Ascending aorta (tissue), 2 donors: ENCODE data around the gene GARIN5B. TPM values are rescaled to one million over a fixed set of nuclear protein-coding genes. Genes with fewer than 3 reads are reported as not detected.

Experiments
- DNase-seq, 2 donors: peaks; one replicate each; pipeline ENCODE4 v3.0.0-alpha.2; 2019; ENCODE audit warnings: low spot score in 2 of 2
- H3K27ac ChIP-seq, 2 donors: fragments of 200-600 bp; sonication (generic); one replicate each; pipeline ENCODE4 v1.5.1; 2016 to 2017; ENCODE audit warnings: mild to moderate bottlenecking in 1 of 2
- H3K27me3 ChIP-seq: fragments of 200-600 bp; sonication (generic); one replicate; pipeline ENCODE4 v1.5.1; 2017
- H3K36me3 ChIP-seq, 2 donors: fragments of 200-600 bp; sonication (generic); one replicate each; pipeline ENCODE4 v1.5.1; 2016
- H3K4me1 ChIP-seq, 2 donors: fragments of 200-600 bp; sonication (generic); one replicate each; pipeline ENCODE4 v1.5.1; 2016 to 2017; ENCODE audit warnings: mild to moderate bottlenecking in 1 of 2
- H3K4me3 ChIP-seq, 2 donors: fragments of 200-600 bp; sonication (generic); one replicate each; pipeline ENCODE4 v1.5.1; 2016 to 2017; ENCODE audit warnings: mild to moderate bottlenecking in 1 of 2
- H3K9me3 ChIP-seq, 2 donors: fragments of 200-600 bp; sonication (generic); one replicate each; pipeline ENCODE4 v1.5.1; 2016
- intact Hi-C: fragments of 100-400 bp; cut with DNase I; formaldehyde crosslinking; loops from one replicate; pipeline ENCODE4 v1.15.1; 2023
- total RNA-seq: library from RNA; depleted of rRNA; stranded (reverse); fragments of >200 nt; gene quantifications from one replicate; pipeline ENCODE4 v1.1.0, GENCODE V29; 2016
- TF ChIP-seq, protein P1 (sequence below), 3 experiments: fragments of 200-600 bp in 2 of 3; fragments of 450-650 bp in 1 of 3; sonication (generic) in 2 of 3; IDR thresholded peaks; one replicate each; pipeline ENCODE4 v1.5.1; 2016 to 2019; ENCODE audit warnings: antibody characterized with exemption in 3 of 3, mild to moderate bottlenecking in 1 of 3, moderate library complexity in 1 of 3

Gene GARIN5B
- total RNA-seq, 1 donor from 2014 or later, result not detected

DNA sequence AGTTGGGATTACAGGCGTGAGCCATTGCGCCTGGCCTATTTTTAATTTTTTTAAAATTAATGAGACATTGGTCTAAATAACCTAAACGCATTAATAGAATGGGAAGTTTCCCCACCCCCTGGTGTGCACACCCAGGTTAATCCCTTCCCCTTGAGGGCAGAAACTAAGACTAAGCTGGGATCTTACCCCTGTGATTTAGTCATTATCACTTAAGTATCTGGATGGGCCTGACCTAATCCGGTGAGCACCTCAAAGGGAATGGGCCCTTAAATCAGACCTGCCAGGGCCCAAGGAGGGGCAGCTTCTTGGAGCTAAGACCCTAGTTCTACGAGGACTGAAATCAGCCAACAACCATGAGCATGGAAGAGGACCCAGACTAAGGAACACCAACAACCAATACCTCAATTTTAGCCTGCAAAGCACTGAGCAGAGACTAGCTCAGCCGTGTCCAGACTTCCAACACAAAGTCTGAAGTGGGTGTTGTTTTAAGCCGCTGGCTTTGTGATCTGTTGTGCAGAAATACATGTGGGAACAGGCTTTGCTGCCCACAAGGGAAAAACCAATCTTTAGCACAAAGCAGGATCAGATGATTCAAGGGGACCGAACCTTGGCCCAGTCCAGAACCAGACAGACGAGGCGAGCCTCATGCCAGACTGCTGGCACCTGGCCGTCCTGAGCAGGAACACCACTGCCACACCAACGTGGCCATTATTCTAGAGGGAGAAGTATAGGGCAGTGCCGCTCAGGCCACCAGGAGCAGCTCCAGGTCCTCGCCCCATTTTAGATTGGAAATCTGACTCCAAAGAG lies 37.4 kb upstream of the GARIN5B start:
- Histone ChIP-seq H3K27me3 (no peaks in the 10 kb centered on the region), H3K9me3 (no peaks in the 10 kb centered on the region), H3K36me3 (peaks cover 19 to 42% of the 10 kb centered on the region in 2 donors), H3K4me3 (no peak overlapping the region), H3K4me1 (no peaks in the 10 kb centered on the region), H3K27ac (no peak overlapping the region)
- intact Hi-C loops, result loop anchor here (10.0 kb wide), 1 partner anchor 914 kb away; the partner anchor contains the start of gene ZSCAN5A
- DNase-seq, result no peak
- TF ChIP-seq, protein P1, sequence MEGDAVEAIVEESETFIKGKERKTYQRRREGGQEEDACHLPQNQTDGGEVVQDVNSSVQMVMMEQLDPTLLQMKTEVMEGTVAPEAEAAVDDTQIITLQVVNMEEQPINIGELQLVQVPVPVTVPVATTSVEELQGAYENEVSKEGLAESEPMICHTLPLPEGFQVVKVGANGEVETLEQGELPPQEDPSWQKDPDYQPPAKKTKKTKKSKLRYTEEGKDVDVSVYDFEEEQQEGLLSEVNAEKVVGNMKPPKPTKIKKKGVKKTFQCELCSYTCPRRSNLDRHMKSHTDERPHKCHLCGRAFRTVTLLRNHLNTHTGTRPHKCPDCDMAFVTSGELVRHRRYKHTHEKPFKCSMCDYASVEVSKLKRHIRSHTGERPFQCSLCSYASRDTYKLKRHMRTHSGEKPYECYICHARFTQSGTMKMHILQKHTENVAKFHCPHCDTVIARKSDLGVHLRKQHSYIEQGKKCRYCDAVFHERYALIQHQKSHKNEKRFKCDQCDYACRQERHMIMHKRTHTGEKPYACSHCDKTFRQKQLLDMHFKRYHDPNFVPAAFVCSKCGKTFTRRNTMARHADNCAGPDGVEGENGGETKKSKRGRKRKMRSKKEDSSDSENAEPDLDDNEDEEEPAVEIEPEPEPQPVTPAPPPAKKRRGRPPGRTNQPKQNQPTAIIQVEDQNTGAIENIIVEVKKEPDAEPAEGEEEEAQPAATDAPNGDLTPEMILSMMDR (IDR thresholded peaks at IDR 0.05), result no peak

DNA sequence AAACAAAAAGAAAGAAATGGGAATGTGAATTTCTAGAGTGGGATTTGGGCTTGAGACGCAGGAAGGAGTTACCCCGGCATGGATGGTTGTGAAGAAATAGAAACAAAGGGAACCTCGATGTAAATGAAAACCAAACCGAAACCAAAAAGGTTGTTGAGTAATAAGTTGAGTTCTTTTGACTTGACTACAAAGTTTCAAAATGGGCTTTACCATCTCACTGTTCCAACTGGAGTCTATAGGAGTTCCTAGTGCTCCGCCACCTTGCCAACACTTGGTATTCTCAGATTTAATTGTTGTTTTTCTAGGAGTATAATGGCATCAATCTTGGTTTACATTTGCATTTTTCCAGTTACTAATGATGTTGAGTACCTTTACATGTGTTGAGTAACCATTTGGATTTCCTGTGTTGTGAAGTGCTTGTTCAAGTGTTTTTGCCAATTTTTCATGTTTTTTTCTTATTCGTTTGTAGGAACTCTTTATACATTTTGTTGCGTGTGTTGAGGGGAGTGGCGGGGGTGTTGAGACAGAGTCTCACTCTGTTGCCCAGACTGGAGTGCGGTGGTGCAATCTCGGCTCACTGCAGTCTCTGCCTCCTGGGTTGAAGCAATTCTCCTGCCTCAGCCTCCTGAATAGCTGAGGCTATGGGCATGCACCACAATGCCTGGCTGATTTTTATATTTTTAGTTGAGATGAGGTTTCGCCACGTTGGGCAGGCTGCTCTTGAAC lies 35.3 kb upstream of the GARIN5B start:
- DNase-seq, result no peak
- H3K4me1 ChIP-seq, result no peaks in the 10 kb centered on the region
- TF ChIP-seq, protein P1 (IDR thresholded peaks at IDR 0.05), result no peak
- H3K27ac ChIP-seq, result no peak overlapping the region
- no peaks in the 10 kb centered on the region for H3K27me3 ChIP-seq
- H3K9me3 ChIP-seq, result no peaks in the 10 kb centered on the region
- H3K4me3 ChIP-seq, result no peak overlapping the region
- peaks cover 16 to 29% of the 10 kb centered on the region in 2 donors for H3K36me3 ChIP-seq
- intact Hi-C loops, result no loop called here

DNA sequence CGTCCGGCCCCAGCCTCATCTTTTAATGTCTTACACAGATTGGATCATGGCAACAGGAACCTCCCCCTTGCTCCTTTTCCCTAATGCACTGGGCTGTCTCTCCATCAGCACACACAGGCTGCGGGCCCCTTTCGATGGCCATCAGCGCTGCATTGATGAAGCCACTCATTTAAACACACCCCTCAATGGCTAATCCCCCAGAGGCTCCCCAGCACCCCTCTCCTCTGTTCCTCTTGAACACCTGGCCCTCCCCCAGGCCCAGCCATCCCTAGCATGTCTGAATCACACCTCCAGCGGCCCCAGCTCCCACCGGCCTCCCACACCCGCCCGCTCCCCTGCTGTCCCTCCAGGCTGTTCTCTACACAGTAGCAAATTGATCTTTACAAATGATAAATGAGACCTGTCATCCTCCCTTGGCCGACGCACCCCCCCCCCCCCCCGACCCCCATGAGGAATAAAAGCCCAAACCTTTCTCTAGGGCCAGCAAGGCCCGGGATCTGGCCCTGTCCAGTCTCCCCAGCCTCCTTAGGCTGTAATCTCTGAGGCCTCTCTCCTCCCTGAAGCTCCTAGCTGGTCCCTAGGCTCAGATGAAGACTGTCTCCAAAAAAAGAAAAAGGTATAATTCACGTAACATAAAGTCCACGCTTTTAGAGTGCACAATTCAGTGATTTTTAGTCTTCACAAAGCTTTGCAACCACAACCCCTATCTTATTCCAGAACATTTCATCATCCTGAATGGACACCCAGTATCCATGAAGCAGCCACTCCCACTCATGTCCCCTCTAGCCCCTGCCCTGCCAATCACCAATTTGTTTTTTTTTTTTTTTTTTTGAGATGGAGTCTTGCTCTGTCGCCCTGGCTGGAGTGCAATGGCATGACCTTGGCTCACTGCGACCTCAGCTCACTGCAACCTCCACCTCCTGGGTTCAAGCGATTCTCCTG lies 30.0 kb upstream of the GARIN5B start:
- peaks cover 21 to 35% of the 10 kb centered on the region in 2 donors for H3K36me3 ChIP-seq
- no peak overlapping the region for H3K4me3 ChIP-seq
- intact Hi-C loops, result no loop called here
- no peak for DNase-seq
- H3K27me3 ChIP-seq, result no peaks in the 10 kb centered on the region
- H3K27ac ChIP-seq, result no peak overlapping the region
- no peaks in the 10 kb centered on the region for H3K9me3 ChIP-seq
- TF ChIP-seq, protein P1 (IDR thresholded peaks at IDR 0.05), result no peak
- peaks cover 2 to 9% of the 10 kb centered on the region in 2 donors for H3K4me1 ChIP-seq

DNA sequence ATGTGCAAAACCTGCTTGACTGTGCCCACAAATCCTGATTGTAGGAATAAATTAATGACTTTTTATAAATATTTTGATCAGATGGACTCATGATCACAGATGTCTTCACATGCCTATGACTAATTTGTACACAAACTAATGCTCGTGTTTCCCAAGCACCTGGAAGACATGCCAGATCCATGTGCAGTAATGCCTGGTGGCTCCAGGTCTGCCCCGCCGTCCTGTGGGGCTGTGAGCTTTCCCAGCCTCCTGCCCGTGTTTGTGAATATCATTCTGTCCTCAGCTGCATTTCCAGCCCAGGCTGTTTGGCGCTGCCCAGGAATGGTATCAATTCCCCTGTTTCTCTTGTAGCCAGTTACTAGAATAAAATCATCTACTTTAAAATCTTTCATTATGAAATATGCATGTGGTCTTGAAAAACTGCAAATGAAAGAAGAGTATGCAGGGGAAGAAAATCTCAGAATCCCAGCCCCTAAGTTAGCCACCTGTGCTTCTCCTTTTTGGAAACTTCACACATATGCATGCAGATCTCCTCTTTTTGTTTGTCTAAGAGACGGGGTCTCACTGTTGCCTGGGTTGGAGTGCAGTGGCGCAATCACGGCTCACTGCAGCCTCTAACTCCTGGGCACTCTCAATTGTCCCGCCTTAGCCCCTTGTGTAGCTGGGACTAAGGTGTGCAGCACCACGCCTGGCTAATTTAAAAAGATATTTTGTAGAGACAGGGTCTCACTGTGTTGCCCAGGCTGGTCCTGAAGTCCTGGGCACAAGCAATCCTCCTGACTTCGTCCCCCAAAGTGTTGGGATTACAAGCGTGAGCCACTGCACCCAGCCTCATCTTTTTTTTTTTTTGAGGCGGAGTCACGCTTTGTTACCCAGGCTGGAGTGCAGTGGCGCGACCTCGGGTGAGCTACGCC lies 28.9 kb upstream of the GARIN5B start:
- Histone ChIP-seq H3K4me1 (peaks cover 11 to 20% of the 10 kb centered on the region in 2 donors), H3K9me3 (no peaks in the 10 kb centered on the region), H3K27ac (no peak overlapping the region), H3K36me3 (peaks cover 32 to 43% of the 10 kb centered on the region in 2 donors), H3K27me3 (no peaks in the 10 kb centered on the region), H3K4me3 (no peak overlapping the region)
- intact Hi-C loops, result no loop called here
- no peak for DNase-seq
- TF ChIP-seq, protein P1 (IDR thresholded peaks at IDR 0.05), result no peak
